HepG2 (cell line): ENCODE results near the gene PHRF1. TPM values are rescaled to one million over a fixed set of nuclear protein-coding genes. Genes with fewer than 3 reads are reported as not detected.
A peak's percentile ranks its signal among the peaks of the same experiment; 100 is the strongest.

Experiments
- ATAC-seq: fragments of 200-7000 bp; cut with Tn5 transposase; 3 replicates; pipeline ENCODE4 v1.9.1; 2020; ENCODE audit warnings: mild to moderate bottlenecking, moderate library complexity
- BruUV-seq: library from RNA; stranded (reverse); fragments of 400-500 nt; replicated peaks from 2 replicates; lab custom pipeline; 2021; lab: Mats Ljungman, UMichigan
- CTCF ChIA-PET: fragments of 300-600 bp; formaldehyde crosslinking; extraction: SDS; loops from one replicate; lab custom pipeline; 2021; ENCODE audit warnings: low total read pairs, inconsistent platforms, low intra/inter-chr PET ratio; lab: Yijun Ruan, JAX
- POLR2A ChIA-PET: fragments of 350-600 bp; sonication (Branson Sonifier 250); formaldehyde crosslinking; loops from one replicate; lab custom pipeline; 2020; ENCODE audit warnings: antibody characterized with exemption, inconsistent platforms; lab: Yijun Ruan, JAX
- DNase-seq: peaks from one replicate; pipeline ENCODE4 v3.0.0-alpha.2; 2015; ENCODE audit warnings: low spot score
- FAIRE-seq: peaks from 3 replicates; lab custom pipeline; 2011; peaks lifted over from hg19 to GRCh38; lab: Jason Lieb, UNC
- H2AFZ ChIP-seq: one replicate; pipeline ENCODE4 v1.6.1; 2011; ENCODE audit warnings: low read length, inconsistent platforms
- H3K27ac ChIP-seq: fragments of 300-600 bp; 3 replicates; pipeline ENCODE4 v1.8.0; 2011; ENCODE audit warnings: mixed run types, mild to moderate bottlenecking, mixed read lengths, low read length, inconsistent platforms; ENCODE audit not compliant: insufficient read depth; ENCODE audit errors: extremely low read length
- H3K27me3 ChIP-seq, 2 experiments: fragments of 200-600 bp in 1 of 2; 2 replicates in 1 of 2; 3 replicates in 1 of 2; pipeline versions ENCODE4 v1.6.0 to v1.8.0; 2011; ENCODE audit warnings: low read length in 2 of 2, mild to moderate bottlenecking in 2 of 2, moderate library complexity in 2 of 2, inconsistent platforms in 1 of 2; ENCODE audit not compliant: insufficient read depth in 2 of 2, control insufficient read depth in 1 of 2
- H3K36me3 ChIP-seq, 2 experiments: fragments of 200-600 bp in 1 of 2; replicated peaks in 1 of 2; 2 replicates in 1 of 2; 3 replicates in 1 of 2; pipeline versions ENCODE4 v1.5.1 to v1.8.0; 2011; ENCODE audit warnings: low read length in 2 of 2, inconsistent platforms in 1 of 2; ENCODE audit not compliant: insufficient read depth in 2 of 2, control insufficient read depth in 1 of 2
- H3K4me1 ChIP-seq: 2 replicates; pipeline ENCODE4 v1.5.1; 2012; ENCODE audit warnings: low read length, inconsistent platforms; ENCODE audit not compliant: insufficient read depth
- H3K4me2 ChIP-seq: 2 replicates; pipeline ENCODE4 v1.6.0; 2011; ENCODE audit warnings: low read depth, low read length, inconsistent platforms
- H3K4me3 ChIP-seq, 3 experiments: fragments of 200-600 bp in 1 of 3; sonication (generic), shearing (Covaris generic) in 1 of 3; replicated peaks in 1 of 3; 2 replicates each; pipeline ENCODE4 v1.5.1; 2011 to 2016; ENCODE audit warnings: low read length in 3 of 3, inconsistent platforms in 2 of 3, low read depth in 2 of 3, mild to moderate bottlenecking in 2 of 3, control low read depth in 1 of 3, mixed read lengths in 1 of 3; ENCODE audit not compliant: insufficient read depth in 1 of 3
- H3K79me2 ChIP-seq: one replicate; pipeline ENCODE4 v1.6.1; 2011; ENCODE audit warnings: low read length, inconsistent platforms; ENCODE audit not compliant: insufficient read depth
- H3K9ac ChIP-seq: 2 replicates; pipeline ENCODE4 v1.6.0; 2011; ENCODE audit warnings: mild to moderate bottlenecking, low read depth, low read length, inconsistent platforms; ENCODE audit not compliant: insufficient read depth
- H3K9me3 ChIP-seq: 2 replicates; pipeline ENCODE4 v1.5.1; 2012; ENCODE audit warnings: mild to moderate bottlenecking, low read length
- H4K20me1 ChIP-seq: 2 replicates; pipeline ENCODE4 v1.6.0; 2011; ENCODE audit warnings: inconsistent platforms, mild to moderate bottlenecking, low read length, moderate library complexity; ENCODE audit not compliant: insufficient read depth
- AGO1 ChIP-seq: fragments of 200-400 bp; formaldehyde crosslinking; IDR thresholded peaks from 2 replicates; pipeline ENCODE4 v1.6.1; 2017; ENCODE audit warnings: mild to moderate bottlenecking, low read depth, low read length, moderate library complexity; ENCODE audit not compliant: poor library complexity, severe bottlenecking
- AGO2 ChIP-seq: fragments of 200-400 bp; formaldehyde crosslinking; optimal IDR thresholded peaks from 2 replicates; pipeline ENCODE3; 2017; ENCODE audit warnings: mild to moderate bottlenecking, low read depth, low read length, moderate library complexity
- BRD4 ChIP-seq: sonication (generic); formaldehyde crosslinking; IDR thresholded peaks from 2 replicates; pipeline ENCODE4 v1.4.0; 2020; ENCODE audit warnings: missing genetic modification reagents
- IRF1 ChIP-seq: sonication (generic); formaldehyde crosslinking; IDR thresholded peaks from 2 replicates; pipeline ENCODE4 v1.4.0; 2020; ENCODE audit warnings: low read depth, mild to moderate bottlenecking, missing genetic modification reagents
- MXD4 ChIP-seq: IDR thresholded peaks from 2 replicates; pipeline ENCODE4 v1.6.1; 2016; ENCODE audit warnings: mild to moderate bottlenecking, missing biosample characterization, missing genetic modification reagents
- PRDM10 ChIP-seq: sonication (generic); formaldehyde crosslinking; IDR thresholded peaks from 2 replicates; pipeline ENCODE4 v1.4.0; 2020; ENCODE audit warnings: low read depth, missing genetic modification reagents
- RBFOX2 ChIP-seq: fragments of 200-400 bp; formaldehyde crosslinking; IDR thresholded peaks from 2 replicates; pipeline ENCODE4 v1.6.1; 2017; ENCODE audit warnings: low read depth, mild to moderate bottlenecking, low read length
- THAP11 ChIP-seq: IDR thresholded peaks from 2 replicates; pipeline ENCODE4 v1.6.1; 2016; ENCODE audit warnings: missing biosample characterization, missing genetic modification reagents
- WGBS: methylation state at CpG from one replicate; pipeline ENCODE4 v1.1.6; 2017; ENCODE audit warnings: low lambda C conversion rate; 5-methylcytosine and 5-hydroxymethylcytosine counted together
- in situ Hi-C: cut with HindIII; loops from 2 replicates; pipeline ENCODE4 v1.10.0; 2017; ENCODE audit warnings: low pct_unique_long_range_greater_than_20kb; ENCODE audit not compliant: extremely low pct_ligation_motif_present
- intact Hi-C: fragments of 100-400 bp; cut with micrococcal nuclease; formaldehyde crosslinking; loops from one replicate; pipeline ENCODE4 v1.10.0; 2022; ENCODE audit not compliant: unreplicated experiment
- polyA plus RNA-seq, 8 experiments: library from polyadenylated mRNA; depleted of rRNA in 3 of 8; stranded (reverse) in 7 of 8; unstranded in 1 of 8; fragments of >200 nt; fragmentation: Illumina TruSeq in 4 of 8; extraction: Trizol in 4 of 8; gene quantifications; 2 replicates each; pipeline versions ENCODE4 v1.2.1 to v1.2.3, GENCODE V29; 2011 to 2016; ENCODE audit warnings: low read depth in 4 of 8, missing spikeins in 1 of 8, mixed read lengths in 1 of 8; ENCODE audit not compliant: insufficient read depth in 1 of 8
- total RNA-seq, 5 experiments: library from RNA; depleted of rRNA; stranded (reverse); fragments of >200 nt; fragmentation: Illumina TruSeq; extraction: Trizol; gene quantifications; 2 replicates each; pipeline ENCODE4 v1.2.3, GENCODE V29; 2016; ENCODE audit warnings: low read depth in 1 of 5
- TF ChIP-seq, protein P1 (sequence below): sonication (generic); formaldehyde crosslinking; IDR thresholded peaks from 2 replicates; pipeline ENCODE4 v1.4.0; 2020; ENCODE audit warnings: missing genetic modification reagents

PHRF1 gene
- total and polyA plus RNA-seq, 2 of the 13 experiments (the other 11 are each of a cell fraction or from before 2014, with no cell fraction given): 8.2 to 16.7 TPM

DNA sequence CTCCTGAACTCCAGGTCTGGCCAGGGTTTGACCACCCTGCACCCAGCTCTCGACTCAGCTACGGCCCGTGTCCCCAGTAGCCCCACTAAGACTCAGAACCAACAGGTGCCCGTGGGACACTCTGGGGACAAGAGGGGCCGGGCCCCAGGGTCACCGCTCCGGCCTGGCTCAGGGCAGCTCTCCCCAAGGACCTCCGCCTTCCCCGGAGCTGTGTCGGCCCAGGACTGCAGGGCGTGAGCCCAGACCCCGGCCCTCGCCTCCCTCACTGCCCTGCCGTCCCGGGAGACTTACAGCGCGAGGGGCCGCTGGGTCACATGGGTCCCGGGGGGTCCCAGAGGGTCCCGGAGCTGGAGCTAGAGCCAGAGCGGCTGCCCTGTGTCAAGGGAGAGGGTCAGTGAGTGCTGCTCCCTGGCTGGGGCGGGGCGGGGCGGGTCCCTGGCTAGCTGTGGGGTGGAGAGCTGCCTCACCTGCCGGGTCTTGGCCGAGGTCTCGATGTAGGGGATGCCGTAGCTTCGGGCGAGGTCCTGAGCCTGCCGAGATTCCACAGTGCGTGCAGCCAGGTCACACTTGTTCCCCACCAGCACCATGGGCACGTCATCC is 43.2 kb upstream of the PHRF1 start:
- H3K9me3 ChIP-seq: no peaks in the 10 kb centered on the region
- peaks cover 10 to 19% of the 10 kb centered on the region in 2 experiments; a peak in 4 of 5 replicates for H3K36me3 ChIP-seq
- H3K27ac ChIP-seq: no peak overlapping the region
- intact Hi-C loops: no loop called here
- H3K4me1 ChIP-seq: peaks cover 25% of the 10 kb centered on the region
- no peak for ATAC-seq
- 98% methylated on average over 13 of the region's 33 CpGs for WGBS
- no peak overlapping the region for H3K4me3 ChIP-seq
- H3K79me2 ChIP-seq: peaks cover 4% of the 10 kb centered on the region
- ChIA-PET POLR2A (no interaction called here), CTCF (no interaction called here)
- in situ Hi-C loops: no loop called here
- BruUV-seq: no TSS peak
- no peaks in the 10 kb centered on the region for H3K27me3 ChIP-seq
- no peaks in the 10 kb centered on the region; the same call in 1 of the 2 replicates for H4K20me1 ChIP-seq
- no peak overlapping the region for H3K9ac ChIP-seq
- DNase-seq: no peak
- H3K4me2 ChIP-seq: no peak overlapping the region
- FAIRE-seq: no peak
- H2AFZ ChIP-seq: no peak overlapping the region
- TF ChIP-seq MXD4: no peak
- peak; percentile 35 for TF ChIP-seq AGO1
- 0 out of 2 replicates have a peak, but pooled peaks have one; percentile 21 for TF ChIP-seq RBFOX2
- TF ChIP-seq THAP11 (CRISPR knock-in tag): no peak
- TF ChIP-seq, protein P1, sequence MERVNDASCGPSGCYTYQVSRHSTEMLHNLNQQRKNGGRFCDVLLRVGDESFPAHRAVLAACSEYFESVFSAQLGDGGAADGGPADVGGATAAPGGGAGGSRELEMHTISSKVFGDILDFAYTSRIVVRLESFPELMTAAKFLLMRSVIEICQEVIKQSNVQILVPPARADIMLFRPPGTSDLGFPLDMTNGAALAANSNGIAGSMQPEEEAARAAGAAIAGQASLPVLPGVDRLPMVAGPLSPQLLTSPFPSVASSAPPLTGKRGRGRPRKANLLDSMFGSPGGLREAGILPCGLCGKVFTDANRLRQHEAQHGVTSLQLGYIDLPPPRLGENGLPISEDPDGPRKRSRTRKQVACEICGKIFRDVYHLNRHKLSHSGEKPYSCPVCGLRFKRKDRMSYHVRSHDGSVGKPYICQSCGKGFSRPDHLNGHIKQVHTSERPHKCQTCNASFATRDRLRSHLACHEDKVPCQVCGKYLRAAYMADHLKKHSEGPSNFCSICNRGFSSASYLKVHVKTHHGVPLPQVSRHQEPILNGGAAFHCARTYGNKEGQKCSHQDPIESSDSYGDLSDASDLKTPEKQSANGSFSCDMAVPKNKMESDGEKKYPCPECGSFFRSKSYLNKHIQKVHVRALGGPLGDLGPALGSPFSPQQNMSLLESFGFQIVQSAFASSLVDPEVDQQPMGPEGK (CRISPR knock-in tag): no peak
- TF ChIP-seq BRD4 (CRISPR knock-in tag): no peak
- peak; percentile 17 for TF ChIP-seq AGO2
- TF ChIP-seq PRDM10: no peak
- no peak for TF ChIP-seq IRF1 (CRISPR knock-in tag)
